Activated T-helper 1 cell treated with anti-CD3 and anti-CD28 coated beads, Interleukin-2, amount 50 U/mL, for 16 hours (primary cell): ENCODE data around the gene MAP2K7.
"Not testable (repeated sequence)": the region's sequence is repeated elsewhere in the genome, so short reads cannot be mapped to it uniquely, and the experiment has no call there.

Experiments
- DNase-seq, 2 donors: peaks; one replicate each; pipeline ENCODE4 v3.0.0-alpha.2; 2020; ENCODE audit warnings: low read depth in 1 of 2, low spot score in 1 of 2

Gene MAP2K7

GRCh38 chr19:7903244-7904073 lies at the start of gene MAP2K7:
MAP2K7 (plus strand) TSS chr19:7903877; CDS start chr19:7903945, 68 bp downstream.
- peak; percentile 100 for DNase-seq

- DNase-seq: no peak
These were observed 48.1 kb upstream of the MAP2K7 start for GRCh38 chr19:7855426-7856108.

- DNase-seq: no peak
These were observed 47.5 kb upstream of the MAP2K7 start for GRCh38 chr19:7856109-7856591.

GRCh38 chr19:7856679-7857663 lies 46.7 kb upstream of the MAP2K7 start:
- DNase-seq: no peak

GRCh38 chr19:7857727-7858108 lies 46.0 kb upstream of the MAP2K7 start:
- DNase-seq: no peak

- DNase-seq: no peak
These were observed 45.4 kb upstream of the MAP2K7 start for GRCh38 chr19:7858109-7858770.

GRCh38 chr19:7859087-7859486 lies 44.6 kb upstream of the MAP2K7 start:
- DNase-seq: not testable (repeated sequence)

GRCh38 chr19:7859831-7860713 lies 43.6 kb upstream of the MAP2K7 start:
- no peak for DNase-seq

- no peak for DNase-seq
These were observed 42.7 kb upstream of the MAP2K7 start for GRCh38 chr19:7860714-7861618.

- no peak for DNase-seq
These were observed 41.9 kb upstream of the MAP2K7 start for GRCh38 chr19:7861619-7862412.

- peak; percentile 47 to 60 for DNase-seq
These were observed 41.2 kb upstream of the MAP2K7 start for GRCh38 chr19:7862413-7862951.

- DNase-seq: no peak
These were observed 40.3 kb upstream of the MAP2K7 start for GRCh38 chr19:7863157-7863970.

- DNase-seq: no peak
These were observed 39.5 kb upstream of the MAP2K7 start for GRCh38 chr19:7863971-7864689.

- DNase-seq: no peak
These were observed 39.0 kb upstream of the MAP2K7 start for GRCh38 chr19:7864690-7865074.

- no peak for DNase-seq
These were observed 38.3 kb upstream of the MAP2K7 start for GRCh38 chr19:7865262-7865911.
